Keratinocyte (primary cell): ENCODE data around the gene STAT3. TPM values are rescaled to one million over a fixed set of nuclear protein-coding genes. Genes with fewer than 3 reads are reported as not detected.

Source experiments
- DNase-seq: peaks from one replicate; pipeline ENCODE4 v3.0.0-alpha.2; 2011; ENCODE audit warnings: low read depth, missing footprints, low spot score
- FAIRE-seq: peaks from 2 replicates; lab custom pipeline; 2011; peaks lifted over from hg19 to GRCh38; lab: Jason Lieb, UNC
- H2AFZ ChIP-seq: 2 replicates; pipeline ENCODE4 v1.6.0; 2012; ENCODE audit warnings: low read length, control low read depth, inconsistent platforms; ENCODE audit not compliant: control insufficient read depth
- H3K27ac ChIP-seq: 2 replicates; pipeline ENCODE4 v1.5.1; 2011; ENCODE audit warnings: low read length; ENCODE audit not compliant: control insufficient read depth, insufficient read depth
- H3K27me3 ChIP-seq: 3 replicates; pipeline ENCODE4 v1.6.0; 2011; ENCODE audit warnings: low read length; ENCODE audit not compliant: control insufficient read depth, insufficient read depth; ENCODE audit errors: extremely low read depth
- H3K36me3 ChIP-seq, 2 experiments: 2 replicates in 1 of 2; 3 replicates in 1 of 2; pipeline ENCODE4 v1.5.1; 2011; ENCODE audit warnings: low read length in 2 of 2, mild to moderate bottlenecking in 1 of 2; ENCODE audit not compliant: control insufficient read depth in 2 of 2, insufficient read depth in 2 of 2; ENCODE audit errors: extremely low read depth in 1 of 2
- H3K4me1 ChIP-seq: 3 replicates; pipeline ENCODE4 v1.5.1; 2011; ENCODE audit warnings: low read length; ENCODE audit not compliant: control insufficient read depth, insufficient read depth; ENCODE audit errors: extremely low read depth
- H3K4me2 ChIP-seq: 3 replicates; pipeline ENCODE4 v1.6.0; 2011; ENCODE audit warnings: low read depth, low read length; ENCODE audit not compliant: control insufficient read depth, insufficient read depth; ENCODE audit errors: extremely low read depth
- H3K4me3 ChIP-seq, 3 experiments: fragments of 200-600 bp in 1 of 3; sonication (generic) in 1 of 3; 2 replicates in 2 of 3; 3 replicates in 1 of 3; pipeline ENCODE4 v1.5.1; 2011 to 2016; ENCODE audit warnings: low read length in 3 of 3, mild to moderate bottlenecking in 3 of 3, control low read depth in 2 of 3, inconsistent platforms in 1 of 3, low read depth in 1 of 3, mixed read lengths in 1 of 3, mixed run types in 1 of 3, moderate library complexity in 1 of 3; ENCODE audit not compliant: control insufficient read depth in 2 of 3, insufficient read depth in 2 of 3; ENCODE audit errors: extremely low read depth in 1 of 3
- H3K79me2 ChIP-seq: 2 replicates; pipeline ENCODE4 v1.6.0; 2012; ENCODE audit warnings: low read length; ENCODE audit not compliant: control insufficient read depth, insufficient read depth
- H3K9ac ChIP-seq: 3 replicates; pipeline ENCODE4 v1.6.0; 2011; ENCODE audit warnings: low read length; ENCODE audit not compliant: control insufficient read depth, insufficient read depth; ENCODE audit errors: extremely low read depth
- H3K9me1 ChIP-seq: 3 replicates; pipeline ENCODE4 v1.6.0; 2011; ENCODE audit warnings: low read length; ENCODE audit not compliant: control insufficient read depth, insufficient read depth; ENCODE audit errors: extremely low read depth
- H3K9me3 ChIP-seq: 2 replicates; pipeline ENCODE4 v1.5.1; 2012; ENCODE audit warnings: low read depth, low read length; ENCODE audit not compliant: control insufficient read depth
- H4K20me1 ChIP-seq: 3 replicates; pipeline ENCODE4 v1.6.0; 2011; ENCODE audit warnings: low read length; ENCODE audit not compliant: control insufficient read depth, insufficient read depth; ENCODE audit errors: extremely low read depth
- EZH2 ChIP-seq: IDR thresholded peaks from one replicate; pipeline ENCODE4 v1.6.1; 2012; ENCODE audit warnings: inconsistent platforms, mild to moderate bottlenecking, low read length, moderate library complexity
- dilution Hi-C: fragments of 300-500 bp; cut with MboI; formaldehyde crosslinking; loops from one replicate; pipeline ENCODE4 v1.7.0; 2020; ENCODE audit warnings: low sequenced_read_pairs; ENCODE audit not compliant: extremely low pct_ligation_motif_present
- polyA plus RNA-seq, 5 experiments: library from polyadenylated mRNA; depleted of rRNA in 3 of 5; stranded (reverse) in 3 of 5; stranded (forward) in 1 of 5; unstranded in 1 of 5; fragments of >200 nt; gene quantifications; 1 replicate in 1 of 5; 2 replicates in 3 of 5; 3 replicates in 1 of 5; pipeline versions ENCODE4 v1.2.1 to v1.2.3, GENCODE V29; 2011 to 2012; ENCODE audit warnings: missing spikeins in 2 of 5, low read depth in 1 of 5, low replicate concordance in 1 of 5
- TF ChIP-seq, protein P1 (sequence below), 3 experiments: IDR thresholded peaks in 1 of 3; conservative IDR thresholded peaks in 1 of 3; optimal IDR thresholded peaks in 1 of 3; 2 replicates in 2 of 3; 3 replicates in 1 of 3; pipeline versions ENCODE3 to v1.5.1; 2011; ENCODE audit warnings: low read length in 3 of 3, mild to moderate bottlenecking in 3 of 3, moderate library complexity in 2 of 3, control low read depth in 1 of 3, inconsistent platforms in 1 of 3; ENCODE audit not compliant: insufficient read depth in 2 of 3; ENCODE audit errors: extremely low read depth in 1 of 3

The STAT3 gene
- polyA plus RNA-seq, 1 donor (not counting 4 experiments of a cell fraction or from before 2014, with no cell fraction given): 37.4 TPM

DNA sequence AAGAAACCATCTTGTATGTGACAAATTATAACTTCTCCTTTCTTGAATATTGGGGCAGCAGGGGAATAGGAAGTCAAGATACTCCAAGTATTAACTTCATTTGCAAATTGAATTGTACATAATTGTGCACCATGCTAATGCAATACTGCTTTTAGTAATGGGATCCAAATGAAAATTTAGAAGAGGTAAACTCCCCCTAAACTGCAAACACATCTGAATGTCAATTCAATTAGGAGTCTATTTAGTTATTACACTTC is 116.5 kb downstream of the STAT3 start:
- no peak overlapping the region for H2AFZ ChIP-seq
- no peak overlapping the region for H3K9ac ChIP-seq
- H3K9me1 ChIP-seq: no peaks in the 10 kb centered on the region
- no peaks in the 10 kb centered on the region for H3K9me3 ChIP-seq
- FAIRE-seq: no peak
- dilution Hi-C loops: no loop called here
- DNase-seq: no peak
- H3K79me2 ChIP-seq: peaks cover 8% of the 10 kb centered on the region
- H3K4me3 ChIP-seq: no peak overlapping the region
- no peaks in the 10 kb centered on the region for H3K27me3 ChIP-seq
- TF ChIP-seq, protein P1, sequence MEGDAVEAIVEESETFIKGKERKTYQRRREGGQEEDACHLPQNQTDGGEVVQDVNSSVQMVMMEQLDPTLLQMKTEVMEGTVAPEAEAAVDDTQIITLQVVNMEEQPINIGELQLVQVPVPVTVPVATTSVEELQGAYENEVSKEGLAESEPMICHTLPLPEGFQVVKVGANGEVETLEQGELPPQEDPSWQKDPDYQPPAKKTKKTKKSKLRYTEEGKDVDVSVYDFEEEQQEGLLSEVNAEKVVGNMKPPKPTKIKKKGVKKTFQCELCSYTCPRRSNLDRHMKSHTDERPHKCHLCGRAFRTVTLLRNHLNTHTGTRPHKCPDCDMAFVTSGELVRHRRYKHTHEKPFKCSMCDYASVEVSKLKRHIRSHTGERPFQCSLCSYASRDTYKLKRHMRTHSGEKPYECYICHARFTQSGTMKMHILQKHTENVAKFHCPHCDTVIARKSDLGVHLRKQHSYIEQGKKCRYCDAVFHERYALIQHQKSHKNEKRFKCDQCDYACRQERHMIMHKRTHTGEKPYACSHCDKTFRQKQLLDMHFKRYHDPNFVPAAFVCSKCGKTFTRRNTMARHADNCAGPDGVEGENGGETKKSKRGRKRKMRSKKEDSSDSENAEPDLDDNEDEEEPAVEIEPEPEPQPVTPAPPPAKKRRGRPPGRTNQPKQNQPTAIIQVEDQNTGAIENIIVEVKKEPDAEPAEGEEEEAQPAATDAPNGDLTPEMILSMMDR (optimal IDR thresholded peaks at IDR 0.05 in 1 of 3, IDR thresholded peaks at IDR 0.05 in 1 of 3, conservative IDR thresholded peaks at IDR 0.05 in 1 of 3; ENCODE audit: extremely low read depth in 1 of 3, insufficient read depth in 2 of 3, low read length in 3 of 3): no peak
- no peak for TF ChIP-seq EZH2
- H3K4me1 ChIP-seq: peaks cover 10% of the 10 kb centered on the region
- H3K27ac ChIP-seq: no peak overlapping the region
- no peaks in the 10 kb centered on the region for H3K36me3 ChIP-seq
- no peak overlapping the region for H3K4me2 ChIP-seq
- no peaks in the 10 kb centered on the region for H4K20me1 ChIP-seq

DNA sequence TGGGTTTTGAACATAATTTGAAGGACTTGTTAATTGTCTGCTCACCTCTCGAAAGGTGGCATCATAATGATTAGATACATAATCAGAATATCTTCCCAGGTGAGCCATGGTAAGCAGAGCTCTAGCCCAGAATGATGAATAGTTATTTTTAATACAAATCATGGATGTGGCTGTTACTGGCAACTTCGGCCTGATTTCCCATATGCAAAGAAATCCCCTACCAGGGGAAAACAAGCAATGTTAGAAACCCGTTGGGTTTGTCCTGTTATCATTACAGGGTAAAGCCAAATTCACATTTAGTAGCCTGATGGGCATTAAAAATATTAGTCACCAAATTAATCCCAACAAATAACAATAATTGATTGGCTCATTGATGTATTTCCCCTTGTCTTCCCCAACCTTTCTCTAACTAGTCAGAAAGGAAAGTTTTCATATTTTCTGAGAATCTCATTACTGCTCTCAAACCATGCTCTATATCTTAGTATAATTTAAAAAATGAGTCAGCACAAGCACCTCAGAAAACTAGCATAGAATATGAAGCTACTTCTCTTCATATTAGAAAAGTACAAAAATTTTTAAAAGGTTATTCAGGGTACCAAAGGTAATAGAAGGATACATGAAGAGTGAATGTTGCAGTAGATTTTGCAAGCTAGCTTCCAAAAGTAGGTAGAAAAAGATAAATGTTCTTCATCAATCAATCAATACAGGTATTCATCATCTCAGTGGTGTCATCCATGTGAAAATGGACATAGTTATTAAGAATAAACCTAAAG is 117.0 kb downstream of the STAT3 start:
- no peak for TF ChIP-seq EZH2
- TF ChIP-seq, protein P1 (optimal IDR thresholded peaks at IDR 0.05 in 1 of 3, IDR thresholded peaks at IDR 0.05 in 1 of 3, conservative IDR thresholded peaks at IDR 0.05 in 1 of 3; ENCODE audit: extremely low read depth in 1 of 3, insufficient read depth in 2 of 3, low read length in 3 of 3): no peak
- peaks cover 8% of the 10 kb centered on the region for H3K4me1 ChIP-seq
- H3K4me2 ChIP-seq: no peak overlapping the region
- dilution Hi-C loops: no loop called here
- H3K4me3 ChIP-seq: no peak overlapping the region
- H3K9ac ChIP-seq: no peak overlapping the region
- no peak for FAIRE-seq
- no peaks in the 10 kb centered on the region for H3K9me1 ChIP-seq
- H2AFZ ChIP-seq: no peak overlapping the region
- no peaks in the 10 kb centered on the region for H3K9me3 ChIP-seq
- H3K27me3 ChIP-seq: no peaks in the 10 kb centered on the region
- H3K36me3 ChIP-seq: no peaks in the 10 kb centered on the region
- H3K79me2 ChIP-seq: peaks cover 8% of the 10 kb centered on the region
- no peaks in the 10 kb centered on the region for H4K20me1 ChIP-seq
- no peak overlapping the region for H3K27ac ChIP-seq
- no peak for DNase-seq
